Measurements from ENCODE around the gene CITED4.

The CITED4 gene

GRCh38 chr1:40876436-40876761 lies 14.2 kb upstream of the CITED4 start:
- Histone ChIP-seq H2BK5ac (ENCODE audit: low read depth, low read length, poor library complexity) (no peak overlapping the region), H3K4me2 (ENCODE audit: low read length) (no peak overlapping the region), H3K27ac (ENCODE audit: low read depth, low read length) (no peak overlapping the region), H3K4ac (ENCODE audit: low read depth, low read length) (no peak overlapping the region), H2AK5ac (ENCODE audit: low read length) (no peak overlapping the region), H3K9me3 (ENCODE audit: insufficient read depth, low read depth, low read length) (no peaks in the 10 kb centered on the region), H2BK12ac (ENCODE audit: low read length) (no peak overlapping the region), H2BK120ac (ENCODE audit: insufficient read depth, low read length, poor library complexity) (no peak overlapping the region), H3K14ac (ENCODE audit: low read length) (no peak overlapping the region), H3K4me1 (ENCODE audit: control insufficient read depth in 1 of 2, insufficient read depth in 2 of 2, low read length in 2 of 2) (peaks cover 0 to 4% of the 10 kb centered on the region in 2 experiments), H4K12ac (ENCODE audit: low read depth, low read length) (no peak overlapping the region), H2AFZ (ENCODE audit: insufficient read depth, low read length, poor library complexity) (no peak overlapping the region), H3K4me3 (ENCODE audit: low read depth, low read length) (no peak overlapping the region), H3K9ac (ENCODE audit: low read length) (no peak overlapping the region), H3K18ac (ENCODE audit: low read length) (no peak overlapping the region), H4K8ac (ENCODE audit: low read depth, low read length) (no peak overlapping the region), H4K91ac (ENCODE audit: low read depth, low read length) (no peak overlapping the region), H3K27me3 (ENCODE audit: insufficient read depth, low read length) (no peaks in the 10 kb centered on the region), H3K79me2 (ENCODE audit: control insufficient read depth, insufficient read depth, low read length, poor library complexity) (no peaks in the 10 kb centered on the region), H3K79me1 (ENCODE audit: low read length) (no peaks in the 10 kb centered on the region), H3K36me3 (ENCODE audit: control insufficient read depth in 1 of 2, insufficient read depth in 2 of 2, low read length in 2 of 2) (no peaks in the 10 kb centered on the region), H3K23ac (ENCODE audit: low read length) (no peak overlapping the region)
- no peak for DNase-seq
- no CpG with 5 or more reads among the region's 2 CpGs for WGBS (ENCODE audit: extremely low coverage, insufficient coverage, insufficient read length)

GRCh38 chr1:40873863-40874472 lies 11.8 kb upstream of the CITED4 start:
- H3K79me2 ChIP-seq (ENCODE audit: control insufficient read depth, insufficient read depth, low read length, poor library complexity) = no peaks in the 10 kb centered on the region
- H3K79me1 ChIP-seq (ENCODE audit: low read length) = no peaks in the 10 kb centered on the region
- no peak overlapping the region for H3K14ac ChIP-seq (ENCODE audit: low read length)
- no peak overlapping the region for H4K91ac ChIP-seq (ENCODE audit: low read depth, low read length)
- no peak overlapping the region for H3K4me3 ChIP-seq (ENCODE audit: low read depth, low read length)
- H3K23ac ChIP-seq (ENCODE audit: low read length) = no peak overlapping the region
- no peak overlapping the region for H2BK120ac ChIP-seq (ENCODE audit: insufficient read depth, low read length, poor library complexity)
- H3K9me3 ChIP-seq (ENCODE audit: insufficient read depth, low read depth, low read length) = no peaks in the 10 kb centered on the region
- H3K18ac ChIP-seq (ENCODE audit: low read length) = no peak overlapping the region
- H4K12ac ChIP-seq (ENCODE audit: low read depth, low read length) = no peak overlapping the region
- H3K4ac ChIP-seq (ENCODE audit: low read depth, low read length) = no peak overlapping the region
- H4K8ac ChIP-seq (ENCODE audit: low read depth, low read length) = no peak overlapping the region
- H3K27me3 ChIP-seq (ENCODE audit: insufficient read depth, low read length) = no peaks in the 10 kb centered on the region
- H2BK5ac ChIP-seq (ENCODE audit: low read depth, low read length, poor library complexity) = no peak overlapping the region
- WGBS (ENCODE audit: extremely low coverage, insufficient coverage, insufficient read length) = no CpG with 5 or more reads among the region's 7 CpGs
- no peak overlapping the region for H2AFZ ChIP-seq (ENCODE audit: insufficient read depth, low read length, poor library complexity)
- no peak overlapping the region for H2BK12ac ChIP-seq (ENCODE audit: low read length)
- no peak overlapping the region for H3K9ac ChIP-seq (ENCODE audit: low read length)
- no peak for DNase-seq
- H2AK5ac ChIP-seq (ENCODE audit: low read length) = no peak overlapping the region
- H3K4me2 ChIP-seq (ENCODE audit: low read length) = no peak overlapping the region
- H3K36me3 ChIP-seq (ENCODE audit: control insufficient read depth in 1 of 2, insufficient read depth in 2 of 2, low read length in 2 of 2) = no peaks in the 10 kb centered on the region
- peaks cover 0 to 4% of the 10 kb centered on the region in 2 experiments for H3K4me1 ChIP-seq (ENCODE audit: control insufficient read depth in 1 of 2, insufficient read depth in 2 of 2, low read length in 2 of 2)
- no peak overlapping the region for H3K27ac ChIP-seq (ENCODE audit: low read depth, low read length)

GRCh38 chr1:40872276-40872675 lies 10.1 kb upstream of the CITED4 start:
- Histone ChIP-seq H3K9me3 (ENCODE audit: insufficient read depth, low read depth, low read length) (no peaks in the 10 kb centered on the region), H2BK120ac (ENCODE audit: insufficient read depth, low read length, poor library complexity) (no peak overlapping the region), H3K23ac (ENCODE audit: low read length) (no peak overlapping the region), H2AK5ac (ENCODE audit: low read length) (no peak overlapping the region), H3K14ac (ENCODE audit: low read length) (no peak overlapping the region), H4K91ac (ENCODE audit: low read depth, low read length) (no peak overlapping the region), H3K4me2 (ENCODE audit: low read length) (no peak overlapping the region), H3K4ac (ENCODE audit: low read depth, low read length) (no peak overlapping the region), H3K4me1 (ENCODE audit: control insufficient read depth in 1 of 2, insufficient read depth in 2 of 2, low read length in 2 of 2) (no peaks in the 10 kb centered on the region), H3K36me3 (ENCODE audit: control insufficient read depth in 1 of 2, insufficient read depth in 2 of 2, low read length in 2 of 2) (no peaks in the 10 kb centered on the region), H3K18ac (ENCODE audit: low read length) (no peak overlapping the region), H3K27me3 (ENCODE audit: insufficient read depth, low read length) (no peaks in the 10 kb centered on the region), H3K9ac (ENCODE audit: low read length) (no peak overlapping the region), H3K27ac (ENCODE audit: low read depth, low read length) (no peak overlapping the region), H2AFZ (ENCODE audit: insufficient read depth, low read length, poor library complexity) (no peak overlapping the region), H4K12ac (ENCODE audit: low read depth, low read length) (no peak overlapping the region), H3K79me2 (ENCODE audit: control insufficient read depth, insufficient read depth, low read length, poor library complexity) (no peaks in the 10 kb centered on the region), H2BK12ac (ENCODE audit: low read length) (no peak overlapping the region), H3K79me1 (ENCODE audit: low read length) (no peaks in the 10 kb centered on the region), H4K8ac (ENCODE audit: low read depth, low read length) (no peak overlapping the region), H2BK5ac (ENCODE audit: low read depth, low read length, poor library complexity) (no peak overlapping the region), H3K4me3 (ENCODE audit: low read depth, low read length) (no peak overlapping the region)
- DNase-seq = no peak
- no CpG with 5 or more reads among the region's 3 CpGs for WGBS (ENCODE audit: extremely low coverage, insufficient coverage, insufficient read length)

GRCh38 chr1:40870135-40870728 lies 8.1 kb upstream of the CITED4 start:
- DNase-seq = no peak
- peaks cover 0 to 5% of the 10 kb centered on the region in 2 experiments for H3K4me1 ChIP-seq (ENCODE audit: control insufficient read depth in 1 of 2, insufficient read depth in 2 of 2, low read length in 2 of 2)
- H3K27me3 ChIP-seq (ENCODE audit: insufficient read depth, low read length) = no peaks in the 10 kb centered on the region
- no peak overlapping the region for H2AFZ ChIP-seq (ENCODE audit: insufficient read depth, low read length, poor library complexity)
- no peak overlapping the region for H3K14ac ChIP-seq (ENCODE audit: low read length)
- no peak overlapping the region for H4K12ac ChIP-seq (ENCODE audit: low read depth, low read length)
- H3K79me2 ChIP-seq (ENCODE audit: control insufficient read depth, insufficient read depth, low read length, poor library complexity) = no peaks in the 10 kb centered on the region
- no peak overlapping the region for H2BK12ac ChIP-seq (ENCODE audit: low read length)
- no peak overlapping the region for H3K9ac ChIP-seq (ENCODE audit: low read length)
- no peak overlapping the region for H3K23ac ChIP-seq (ENCODE audit: low read length)
- H4K91ac ChIP-seq (ENCODE audit: low read depth, low read length) = no peak overlapping the region
- H4K8ac ChIP-seq (ENCODE audit: low read depth, low read length) = no peak overlapping the region
- no peak overlapping the region for H2BK120ac ChIP-seq (ENCODE audit: insufficient read depth, low read length, poor library complexity)
- no peak overlapping the region for H3K27ac ChIP-seq (ENCODE audit: low read depth, low read length)
- no peaks in the 10 kb centered on the region for H3K36me3 ChIP-seq (ENCODE audit: control insufficient read depth in 1 of 2, insufficient read depth in 2 of 2, low read length in 2 of 2)
- no peak overlapping the region for H2BK5ac ChIP-seq (ENCODE audit: low read depth, low read length, poor library complexity)
- no peaks in the 10 kb centered on the region for H3K79me1 ChIP-seq (ENCODE audit: low read length)
- H3K4me2 ChIP-seq (ENCODE audit: low read length) = no peak overlapping the region
- H3K4me3 ChIP-seq (ENCODE audit: low read depth, low read length) = no peak overlapping the region
- no peaks in the 10 kb centered on the region for H3K9me3 ChIP-seq (ENCODE audit: insufficient read depth, low read depth, low read length)
- no peak overlapping the region for H2AK5ac ChIP-seq (ENCODE audit: low read length)
- H3K18ac ChIP-seq (ENCODE audit: low read length) = no peak overlapping the region
- H3K4ac ChIP-seq (ENCODE audit: low read depth, low read length) = no peak overlapping the region
- no CpG with 5 or more reads among the region's 2 CpGs for WGBS (ENCODE audit: extremely low coverage, insufficient coverage, insufficient read length)
